Uterus (tissue), 2 donors: ENCODE results near the gene PRDM11.

Experiments used
- POLR2A ChIP-seq, 2 donors: fragments of 450-650 bp; IDR thresholded peaks; one replicate each; pipeline ENCODE4 v1.6.1; 2016; ENCODE audit warnings: antibody characterized with exemption in 2 of 2, mild to moderate bottlenecking in 1 of 2, moderate library complexity in 1 of 2
- TF ChIP-seq, protein P1 (sequence below), 4 experiments: fragments of 200-600 bp in 2 of 4; fragments of 450-650 bp in 2 of 4; sonication (generic) in 2 of 4; IDR thresholded peaks; one replicate each; pipeline ENCODE4 v1.5.1; 2016 to 2019; ENCODE audit warnings: antibody characterized with exemption in 4 of 4, mild to moderate bottlenecking in 2 of 4, moderate library complexity in 1 of 4

DNA sequence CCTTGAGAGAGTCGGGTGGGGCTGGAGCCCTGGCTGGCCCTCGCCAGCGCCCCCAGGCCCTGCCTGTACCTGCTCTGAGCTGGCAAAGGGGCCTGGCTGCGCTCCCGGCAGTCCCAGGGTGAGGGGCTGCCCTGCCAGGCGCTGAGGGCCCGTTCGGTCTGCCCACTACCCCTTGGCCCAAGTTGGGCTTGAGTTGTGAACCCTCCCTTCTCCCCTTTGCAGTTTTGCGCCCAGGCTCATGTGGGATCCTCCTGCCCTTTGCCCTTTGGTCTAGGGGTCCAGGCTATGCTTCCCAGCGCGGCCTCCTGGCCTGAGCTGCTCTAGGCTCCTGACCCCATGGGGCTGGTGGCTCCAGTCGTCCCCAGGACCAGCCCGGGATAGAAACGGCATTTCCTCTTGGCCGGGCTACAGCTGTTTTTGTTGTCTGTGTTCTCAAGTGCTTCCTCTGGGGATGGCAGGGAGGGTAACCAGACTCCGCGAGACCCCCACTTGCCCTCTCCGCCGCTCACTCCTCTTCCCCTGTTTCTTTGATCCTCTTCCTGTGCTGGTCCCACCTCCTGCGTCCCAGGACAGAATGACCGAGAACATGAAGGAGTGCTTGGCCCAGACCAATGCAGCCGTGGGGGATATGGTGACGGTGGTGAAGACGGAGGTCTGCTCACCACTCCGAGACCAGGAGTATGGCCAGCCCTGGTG, 34.9 kb downstream of the PRDM11 start:
- TF ChIP-seq, protein P1, sequence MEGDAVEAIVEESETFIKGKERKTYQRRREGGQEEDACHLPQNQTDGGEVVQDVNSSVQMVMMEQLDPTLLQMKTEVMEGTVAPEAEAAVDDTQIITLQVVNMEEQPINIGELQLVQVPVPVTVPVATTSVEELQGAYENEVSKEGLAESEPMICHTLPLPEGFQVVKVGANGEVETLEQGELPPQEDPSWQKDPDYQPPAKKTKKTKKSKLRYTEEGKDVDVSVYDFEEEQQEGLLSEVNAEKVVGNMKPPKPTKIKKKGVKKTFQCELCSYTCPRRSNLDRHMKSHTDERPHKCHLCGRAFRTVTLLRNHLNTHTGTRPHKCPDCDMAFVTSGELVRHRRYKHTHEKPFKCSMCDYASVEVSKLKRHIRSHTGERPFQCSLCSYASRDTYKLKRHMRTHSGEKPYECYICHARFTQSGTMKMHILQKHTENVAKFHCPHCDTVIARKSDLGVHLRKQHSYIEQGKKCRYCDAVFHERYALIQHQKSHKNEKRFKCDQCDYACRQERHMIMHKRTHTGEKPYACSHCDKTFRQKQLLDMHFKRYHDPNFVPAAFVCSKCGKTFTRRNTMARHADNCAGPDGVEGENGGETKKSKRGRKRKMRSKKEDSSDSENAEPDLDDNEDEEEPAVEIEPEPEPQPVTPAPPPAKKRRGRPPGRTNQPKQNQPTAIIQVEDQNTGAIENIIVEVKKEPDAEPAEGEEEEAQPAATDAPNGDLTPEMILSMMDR (IDR thresholded peaks at IDR 0.05): no peak
- TF ChIP-seq POLR2A (IDR thresholded peaks at IDR 0.05): no peak
